Endothelial cell of umbilical vein (primary cell): ENCODE measurements around the gene TRAF1.

Experiments
- CTCF ChIP-seq, 2 donors: IDR thresholded peaks; 1 replicate in 1 of 2; 2 replicates in 1 of 2; pipeline ENCODE4 v1.5.1; 2011; ENCODE audit warnings: low read length in 2 of 2, mild to moderate bottlenecking in 2 of 2, moderate library complexity in 2 of 2, control low read depth in 1 of 2, inconsistent platforms in 1 of 2, low read depth in 1 of 2; ENCODE audit not compliant: insufficient read depth in 1 of 2; ENCODE audit errors: extremely low read depth in 1 of 2
- EZH2 ChIP-seq: IDR thresholded peaks from 2 replicates; pipeline ENCODE4 v1.6.1; 2012; ENCODE audit warnings: borderline replicate concordance, low read depth, mild to moderate bottlenecking, moderate library complexity, low read length, inconsistent platforms; ENCODE audit not compliant: severe bottlenecking
- JUN ChIP-seq: IDR thresholded peaks from 2 replicates; pipeline ENCODE4 v1.6.1; 2011; ENCODE audit warnings: borderline replicate concordance, low read depth; ENCODE audit not compliant: insufficient read length, insufficient read depth
- MAX ChIP-seq: IDR thresholded peaks from 2 replicates; pipeline ENCODE4 v1.6.1; 2011; ENCODE audit not compliant: insufficient read depth, insufficient read length
- MYC ChIP-seq: IDR thresholded peaks from one replicate; pipeline ENCODE4 v1.6.1; 2011; ENCODE audit warnings: mild to moderate bottlenecking, low read depth, low read length
- POLR2A ChIP-seq: IDR thresholded peaks from 2 replicates; pipeline ENCODE4 v1.6.1; 2012; ENCODE audit warnings: low read depth, mild to moderate bottlenecking, control low read depth, low read length
- POLR2AphosphoS5 ChIP-seq: IDR thresholded peaks from 2 replicates; pipeline ENCODE4 v1.6.1; 2012; ENCODE audit warnings: low read depth, mild to moderate bottlenecking, control low read depth, low read length, moderate library complexity; ENCODE audit not compliant: insufficient read depth

- TF ChIP-seq POLR2A, result no peak
- no peak for TF ChIP-seq CTCF (IDR thresholded peaks at IDR 0.05; ENCODE audit: extremely low read depth in 1 of 2, insufficient read depth in 1 of 2, low read depth in 1 of 2, low read length in 2 of 2)
- TF ChIP-seq JUN, result no peak
- no peak for TF ChIP-seq MAX
- TF ChIP-seq EZH2, result no peak
- TF ChIP-seq POLR2AphosphoS5, result no peak
- TF ChIP-seq MYC, result no peak
These were observed 10.0 kb downstream of the TRAF1 start for GRCh38 chr9:120916588-120916987.
